Measurements from ENCODE around the gene CIAO2B.
A peak's percentile ranks its signal among the peaks of the same experiment; 100 is the strongest.
"Not testable (repeated sequence)": the region's sequence is repeated elsewhere in the genome, so short reads cannot be mapped to it uniquely, and the experiment has no call there.

Gene CIAO2B

DNA sequence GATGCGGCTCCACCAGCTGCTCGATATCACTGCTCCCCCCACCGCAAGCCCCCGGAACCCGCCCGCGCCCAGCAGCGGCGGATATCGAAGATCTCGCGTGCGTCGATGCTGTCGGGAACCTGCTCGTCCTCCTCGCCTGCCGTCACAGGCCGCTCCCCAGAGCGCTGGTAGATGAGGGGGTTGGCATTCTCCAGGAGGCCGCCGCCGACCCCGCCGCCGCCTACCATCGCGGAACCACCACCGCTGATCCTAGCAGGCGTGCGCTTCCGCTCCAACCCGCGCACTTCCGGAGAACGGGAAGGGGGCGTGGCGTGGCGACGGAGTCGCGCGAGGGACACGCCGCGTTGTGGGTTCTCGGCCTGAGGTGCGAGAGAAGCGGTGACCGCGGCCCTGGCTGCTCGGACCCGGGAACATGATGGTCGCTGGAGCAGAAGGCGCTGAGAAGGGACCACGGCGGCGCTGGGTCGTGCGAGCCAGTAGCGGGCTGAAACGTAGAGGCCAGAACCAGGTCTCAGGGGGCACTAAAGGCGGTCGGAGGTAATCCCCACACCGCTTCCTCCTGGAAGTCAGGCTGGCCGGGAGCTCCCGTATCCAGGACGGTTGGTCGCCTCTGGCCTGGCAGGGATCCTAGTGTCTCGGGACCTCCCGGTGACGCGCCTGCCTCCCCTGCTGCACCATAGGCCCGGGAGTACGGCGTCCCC, at the start of gene CIAO2B:
CIAO2B (minus strand) TSS at position 265 of the 701 bp plus-strand sequence; CDS start at position 227, 38 bp downstream.
- peak; percentile 89 for DNase-seq (ENCODE audit: low spot score)

DNA sequence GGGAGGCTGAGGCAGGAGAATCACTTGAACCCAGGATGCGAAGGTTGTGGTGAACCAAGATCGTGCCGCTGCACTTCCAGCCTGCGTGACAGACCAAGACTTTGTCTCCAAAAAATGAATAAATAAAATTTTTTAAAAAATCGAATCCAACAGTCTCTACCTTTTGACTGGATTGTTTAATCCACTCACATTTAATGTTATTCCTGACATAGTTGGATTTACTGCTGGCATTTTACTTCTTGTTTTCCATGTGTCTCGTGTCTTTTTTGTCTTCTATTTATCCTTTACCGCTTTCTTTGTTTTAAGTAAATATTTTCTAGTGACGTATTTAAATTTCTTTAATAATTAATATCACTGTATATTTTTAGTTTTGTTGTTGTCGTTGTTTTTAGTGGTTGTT, 48.8 kb upstream of the CIAO2B start:
- DNase-seq (ENCODE audit: low spot score), result no peak

DNA sequence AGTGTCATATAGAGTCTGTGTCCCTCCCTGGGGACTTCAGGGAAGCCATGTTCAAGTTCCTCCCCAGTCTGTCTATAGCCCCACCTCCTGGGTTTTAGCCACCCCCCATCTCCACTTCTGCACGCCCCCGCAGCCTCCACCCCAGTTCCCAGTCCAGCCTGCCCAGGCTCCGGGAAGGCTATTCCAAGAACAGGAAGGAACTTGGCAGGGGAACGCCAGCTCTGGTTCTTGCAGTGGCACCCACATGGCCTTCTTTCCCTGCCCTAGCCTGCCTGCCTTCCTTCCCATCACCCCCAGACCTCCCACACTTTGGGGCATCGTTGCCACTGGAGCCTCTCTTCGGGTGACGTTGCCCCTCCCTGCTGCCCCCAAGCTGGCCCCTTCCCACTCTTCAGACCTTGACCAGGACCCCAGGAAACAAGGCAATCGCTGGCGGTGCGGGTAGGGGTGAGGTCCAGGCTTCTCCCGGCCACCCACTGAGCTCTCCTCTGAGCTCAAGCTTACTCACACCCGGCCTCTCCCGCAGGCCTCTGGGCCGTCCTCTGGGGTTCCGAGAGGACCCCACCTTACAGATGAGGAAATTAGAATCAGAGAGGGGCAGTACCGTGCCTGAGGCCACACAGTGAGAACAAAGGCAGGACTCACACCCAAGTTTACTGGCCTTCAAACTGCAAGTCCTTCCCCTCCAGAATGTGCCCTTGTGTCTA, 45.0 kb upstream of the CIAO2B start:
- DNase-seq (ENCODE audit: low spot score), result no peak

DNA sequence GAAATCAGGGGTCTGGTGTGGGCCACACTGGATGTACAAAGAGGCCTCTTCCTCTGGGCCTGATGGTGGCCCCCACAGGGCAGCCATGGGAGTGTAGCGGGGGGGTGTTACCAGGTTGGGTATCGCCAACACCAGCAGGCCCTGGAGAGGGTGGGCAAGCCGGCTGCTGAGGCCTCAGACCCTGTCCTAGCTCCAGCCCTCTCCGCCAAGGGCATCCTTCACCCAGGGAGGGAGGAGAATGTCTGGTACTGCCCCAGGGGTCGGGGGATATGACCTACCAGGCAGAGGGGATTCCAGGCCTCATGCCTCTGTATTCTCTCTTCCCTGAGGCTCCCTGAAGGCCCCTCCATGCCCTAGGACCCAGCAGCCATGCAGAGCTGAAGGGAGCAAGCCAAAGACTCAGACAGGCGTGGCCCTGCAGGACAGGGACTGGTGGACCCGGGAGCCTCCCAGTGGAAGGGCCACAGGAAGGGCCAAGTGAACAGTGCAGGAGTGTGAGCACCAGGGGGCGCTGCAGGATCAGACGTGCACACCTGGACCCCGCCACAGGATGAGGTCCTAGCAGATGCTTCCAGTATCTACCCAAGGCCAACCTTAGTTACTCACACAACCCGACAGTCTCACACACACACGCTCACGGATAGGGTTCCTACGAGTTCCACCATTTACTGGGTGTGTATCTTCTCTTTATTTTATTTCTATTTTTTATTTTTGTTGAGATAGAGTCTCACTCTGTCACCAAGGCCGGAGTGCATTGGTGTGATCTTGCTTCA, 43.3 kb upstream of the CIAO2B start:
- DNase-seq (ENCODE audit: low spot score), result peak; percentile 86

DNA sequence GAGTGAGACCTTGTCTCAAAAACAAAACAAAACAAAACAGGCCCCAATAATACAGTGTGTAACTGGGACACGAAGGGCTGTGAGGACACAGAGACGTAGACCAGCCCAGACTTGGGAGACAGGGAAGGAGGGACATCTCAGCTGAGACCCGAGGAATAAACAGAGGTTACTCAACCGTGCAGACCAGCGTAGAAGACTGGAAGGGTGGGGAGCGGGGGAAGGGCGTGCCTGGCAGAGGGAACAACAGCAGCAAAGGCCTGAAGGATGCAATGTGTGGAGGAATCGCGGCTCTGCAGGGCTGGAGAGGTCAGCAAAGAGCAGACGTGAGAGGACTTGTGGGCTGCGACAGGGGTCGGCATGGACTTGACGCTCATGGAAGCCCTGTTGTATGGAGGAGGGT, 42.5 kb upstream of the CIAO2B start:
- no peak for DNase-seq (ENCODE audit: low spot score)

DNA sequence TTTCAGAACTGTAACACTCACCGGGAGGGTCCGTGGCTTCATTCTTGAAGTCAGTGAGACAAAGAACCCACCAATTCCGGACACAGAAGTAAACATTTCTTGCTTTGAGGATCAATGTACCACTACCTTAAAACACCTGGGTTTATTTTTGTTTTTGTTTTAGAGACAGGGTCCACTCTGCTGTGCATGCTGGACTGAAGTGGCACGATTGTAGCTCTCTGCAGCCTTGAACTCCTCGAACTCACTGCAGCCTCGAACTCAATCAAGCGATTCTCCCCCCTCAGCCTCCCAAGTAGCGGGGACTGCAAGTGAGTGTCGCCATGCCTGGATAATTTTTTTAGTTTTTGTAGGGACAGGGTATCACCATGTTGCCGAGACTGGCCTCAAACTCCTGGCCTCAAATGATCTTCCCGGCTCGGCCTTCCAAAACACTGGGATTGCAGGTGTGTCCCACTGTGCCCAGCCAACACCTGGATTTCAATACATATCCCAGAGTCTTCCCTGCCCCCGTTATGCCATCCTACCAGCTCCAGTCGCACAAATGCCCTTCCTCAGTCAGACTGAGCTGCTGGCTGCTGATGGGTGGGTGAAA, 41.2 kb upstream of the CIAO2B start:
- no peak for DNase-seq (ENCODE audit: low spot score)

DNA sequence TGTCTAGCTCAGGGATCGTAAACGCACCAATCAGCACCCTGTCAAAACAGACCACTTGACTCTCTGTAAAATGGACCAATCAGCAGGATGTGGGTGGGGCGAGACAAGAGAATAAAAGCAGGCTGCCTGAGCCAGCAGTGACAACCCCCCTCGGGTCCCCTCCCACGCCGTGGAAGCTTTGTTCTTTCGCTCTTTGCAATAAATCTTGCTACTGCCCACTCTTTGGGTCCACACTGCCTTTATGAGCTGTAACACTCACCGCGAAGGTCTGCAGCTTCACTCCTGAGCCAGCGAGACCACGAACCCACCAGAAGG, 40.7 kb upstream of the CIAO2B start:
- DNase-seq (ENCODE audit: low spot score), result not testable (repeated sequence)

DNA sequence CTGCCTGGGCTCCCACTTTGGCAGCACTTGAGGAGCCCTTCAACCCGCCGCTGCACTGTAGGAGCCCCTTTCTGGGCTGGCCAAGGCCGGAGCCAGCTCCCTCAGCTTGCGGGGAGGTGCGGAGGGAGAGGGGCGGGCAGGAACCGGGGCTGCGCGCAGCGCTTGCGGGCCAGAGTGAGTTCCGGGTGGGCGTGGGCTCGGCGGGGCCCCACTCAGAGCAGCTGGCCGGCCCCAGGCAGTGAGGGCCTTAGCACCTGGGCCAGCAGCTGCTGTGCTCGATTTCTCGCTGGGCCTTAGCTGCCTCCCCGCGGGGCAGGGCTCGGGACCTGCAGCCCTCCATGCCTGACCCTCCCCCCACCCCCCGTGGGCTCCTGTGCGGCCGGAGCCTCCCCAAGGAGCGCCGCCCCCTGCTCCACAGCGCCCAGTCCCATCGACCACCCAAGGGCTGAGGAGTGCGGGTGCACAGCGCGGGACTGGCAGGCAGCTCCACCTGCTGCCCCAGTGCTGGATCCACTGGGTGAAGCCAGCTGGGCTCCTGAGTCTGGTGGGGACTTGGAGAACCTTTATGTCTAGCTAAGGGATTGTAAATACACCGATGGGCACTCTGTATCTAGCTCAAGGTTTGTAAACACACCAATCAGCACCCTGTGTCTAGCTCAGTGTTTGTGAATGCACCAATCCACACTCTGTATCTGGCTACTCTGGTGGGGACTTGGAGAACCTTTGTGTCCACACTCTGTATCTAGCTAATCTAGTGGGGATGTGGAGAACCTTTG, 40.1 kb upstream of the CIAO2B start:
- not testable (repeated sequence) for DNase-seq (ENCODE audit: low spot score)

DNA sequence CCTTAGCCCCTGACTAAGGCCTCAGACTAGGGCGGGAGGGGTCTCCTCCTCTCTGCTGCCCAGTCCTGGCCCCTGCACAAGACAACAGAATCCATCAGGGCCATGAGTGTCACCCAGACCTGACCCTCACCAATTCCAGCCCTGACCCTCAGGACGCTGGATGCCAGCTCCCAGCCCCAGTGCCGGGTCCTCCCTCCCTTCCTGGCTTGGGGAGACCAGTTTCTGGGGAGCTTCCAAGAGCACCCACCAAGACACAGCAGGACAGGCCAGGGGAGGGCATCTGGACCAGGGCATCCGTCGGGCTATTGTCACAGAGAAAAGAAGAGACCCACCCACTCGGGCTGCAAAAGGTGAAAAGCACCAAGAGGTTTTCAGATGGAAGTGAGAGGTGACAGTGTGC, 39.5 kb upstream of the CIAO2B start:
- DNase-seq (ENCODE audit: low spot score), result no peak

DNA sequence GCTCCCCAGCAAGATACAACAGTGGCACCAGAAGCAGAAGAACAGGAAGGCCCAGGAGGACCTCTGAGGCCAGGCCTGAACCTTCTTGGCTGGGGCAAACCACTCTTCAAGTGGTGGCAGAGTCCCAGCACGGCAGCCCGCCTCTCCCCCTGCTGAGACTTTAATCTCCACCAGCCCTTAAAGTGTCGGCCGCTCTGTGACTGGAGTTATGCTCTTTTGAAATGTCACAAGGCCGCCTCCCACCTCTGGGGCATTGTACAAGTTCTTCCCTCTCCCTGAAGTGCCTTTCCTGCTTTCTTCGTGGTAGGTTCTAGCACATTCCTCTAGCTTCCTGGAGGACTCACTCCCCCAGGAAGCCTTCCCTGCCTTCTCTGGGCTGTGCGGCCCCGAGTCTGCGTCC, 38.8 kb upstream of the CIAO2B start:
- DNase-seq (ENCODE audit: low spot score), result no peak

DNA sequence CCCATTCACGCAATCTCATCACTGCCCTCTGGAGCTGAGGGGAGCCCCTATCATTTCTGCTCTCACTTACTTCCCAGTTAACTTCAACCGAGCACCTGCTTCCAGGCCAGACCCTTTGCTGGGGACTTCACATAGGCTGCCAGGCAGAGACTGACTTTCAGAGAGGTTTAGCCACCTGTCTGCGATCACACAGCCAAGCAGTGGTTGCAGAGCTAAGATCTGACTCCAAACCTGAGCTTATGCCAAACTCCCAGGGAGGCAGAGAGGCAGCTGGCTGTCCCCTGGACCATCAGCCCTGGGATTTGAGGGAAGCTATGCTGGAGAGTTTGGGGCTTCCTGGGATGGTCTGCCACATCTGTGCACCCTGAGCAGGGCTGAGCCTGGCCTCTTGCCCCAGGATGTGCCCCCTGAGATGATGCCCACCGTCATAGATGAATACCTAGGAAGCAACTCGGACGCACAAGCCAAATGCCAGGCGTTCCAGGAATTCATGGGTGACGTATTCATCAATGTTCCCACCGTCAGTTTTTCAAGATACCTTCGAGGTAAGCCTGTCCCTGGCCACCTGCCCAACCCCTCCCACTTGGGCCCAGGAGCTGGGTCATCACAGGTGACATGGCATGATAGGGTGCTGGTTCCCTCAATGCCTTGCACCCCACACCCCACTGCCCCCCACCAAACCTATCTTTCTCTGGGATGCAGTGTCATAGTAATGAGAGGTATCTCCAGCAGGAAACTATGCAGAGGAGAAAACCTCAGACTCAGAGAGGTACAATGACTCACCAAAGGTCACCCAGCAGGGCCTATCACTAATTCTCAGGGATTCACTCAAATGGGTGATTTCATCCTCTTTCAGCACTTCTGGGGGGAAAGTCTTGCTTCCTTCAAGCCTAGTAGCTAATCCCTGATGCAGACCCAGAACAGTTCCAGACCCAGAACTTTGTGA, 36.8 kb upstream of the CIAO2B start:
- no peak for DNase-seq (ENCODE audit: low spot score)

DNA sequence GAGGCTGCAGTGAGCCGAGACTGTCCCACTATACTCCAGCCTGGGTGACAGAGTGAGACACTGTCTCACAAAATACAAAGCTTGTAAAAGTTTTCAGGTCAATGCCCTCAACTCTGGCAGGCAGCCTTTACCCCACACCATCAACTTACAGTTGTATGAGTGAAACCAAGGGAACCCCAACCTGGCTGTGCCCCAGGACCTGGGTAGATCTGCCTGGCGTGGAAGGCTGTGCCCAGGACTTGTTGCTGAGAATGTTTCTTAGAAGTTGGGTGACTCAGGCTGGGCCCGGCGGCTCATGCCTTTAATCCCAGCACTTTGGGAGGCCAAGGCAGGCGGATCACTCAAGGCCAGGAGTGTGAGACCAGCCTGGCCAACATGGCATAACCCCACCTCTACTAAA, 34.6 kb upstream of the CIAO2B start:
- no peak for DNase-seq (ENCODE audit: low spot score)

DNA sequence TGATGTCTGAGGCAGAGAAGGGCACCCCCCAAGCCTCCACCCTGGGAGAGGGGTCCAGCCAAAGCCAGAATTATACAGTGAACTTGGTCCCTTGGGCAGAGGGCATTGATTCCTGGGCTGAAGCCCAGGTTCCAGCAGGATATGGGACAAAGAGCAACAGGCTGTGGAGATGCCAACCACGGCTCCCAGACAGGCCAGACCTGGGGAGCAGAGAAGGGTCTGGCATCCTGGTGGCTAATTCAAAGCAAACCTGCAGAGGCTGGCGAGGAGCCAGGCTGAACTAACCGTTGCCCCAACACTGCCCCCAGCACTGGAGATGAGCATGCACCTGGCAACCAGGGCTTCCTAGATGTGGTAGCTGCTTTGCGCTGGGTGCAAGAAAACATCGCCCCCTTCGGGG, 29.8 kb upstream of the CIAO2B start:
- no peak for DNase-seq (ENCODE audit: low spot score)

DNA sequence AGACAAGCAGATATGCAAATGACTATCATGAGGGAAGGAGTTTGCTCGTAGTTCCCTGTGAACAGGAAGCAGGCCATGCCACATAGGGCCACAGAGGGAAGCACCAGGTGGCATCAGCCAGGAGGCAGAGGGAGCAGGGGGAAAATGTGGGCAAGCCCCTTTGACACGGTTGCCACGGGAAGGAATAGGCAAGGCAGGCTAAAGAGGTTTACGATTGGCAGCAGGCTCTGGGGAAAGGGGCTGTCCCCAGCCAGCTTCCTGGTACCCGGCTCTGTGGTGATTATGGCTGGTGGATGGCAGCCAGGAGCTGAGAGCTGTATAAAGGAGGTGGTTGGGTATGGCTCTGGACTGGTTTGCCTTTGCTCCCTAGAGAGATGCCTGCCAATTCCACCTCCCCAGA, 27.7 kb upstream of the CIAO2B start:
- no peak for DNase-seq (ENCODE audit: low spot score)

DNA sequence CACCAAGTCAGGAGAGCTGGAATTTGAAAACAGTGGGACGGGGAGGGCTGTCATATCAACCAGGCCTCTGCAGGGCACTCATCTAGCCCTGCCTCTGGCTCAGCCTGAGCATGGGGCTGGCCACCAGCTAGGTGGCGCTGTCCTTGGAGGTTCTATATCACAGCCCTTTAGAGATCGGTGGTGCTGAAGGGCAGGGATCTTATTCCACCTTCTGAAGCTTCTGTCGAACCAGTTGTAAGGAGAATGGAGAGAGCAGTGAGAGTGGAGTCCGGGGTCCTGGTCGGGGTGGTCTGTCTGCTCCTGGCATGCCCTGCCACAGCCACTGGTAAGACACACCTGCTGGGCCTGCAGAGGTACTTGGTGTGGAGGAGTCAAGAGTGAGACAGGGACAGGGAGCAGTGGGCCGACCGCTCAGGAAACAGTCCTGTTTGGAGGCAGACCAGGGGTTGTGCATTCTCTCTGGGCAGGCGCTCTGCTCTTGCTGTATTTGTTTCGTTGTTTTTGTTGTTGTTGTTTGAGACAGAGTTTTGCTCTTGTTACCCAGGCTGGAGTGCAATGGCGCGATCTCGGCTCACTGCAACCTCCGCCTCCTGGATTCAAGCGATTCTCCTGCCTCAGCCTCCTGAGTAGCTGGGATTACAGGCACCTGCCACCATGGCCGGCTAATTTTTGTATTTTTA, 27.0 kb upstream of the CIAO2B start, which contains the start of gene CES3:
CES3 (plus strand) TSS at position 202 of the 680 bp plus-strand sequence; CDS start at position 244, 42 bp downstream.
- DNase-seq (ENCODE audit: low spot score), result peak; percentile 67

DNA sequence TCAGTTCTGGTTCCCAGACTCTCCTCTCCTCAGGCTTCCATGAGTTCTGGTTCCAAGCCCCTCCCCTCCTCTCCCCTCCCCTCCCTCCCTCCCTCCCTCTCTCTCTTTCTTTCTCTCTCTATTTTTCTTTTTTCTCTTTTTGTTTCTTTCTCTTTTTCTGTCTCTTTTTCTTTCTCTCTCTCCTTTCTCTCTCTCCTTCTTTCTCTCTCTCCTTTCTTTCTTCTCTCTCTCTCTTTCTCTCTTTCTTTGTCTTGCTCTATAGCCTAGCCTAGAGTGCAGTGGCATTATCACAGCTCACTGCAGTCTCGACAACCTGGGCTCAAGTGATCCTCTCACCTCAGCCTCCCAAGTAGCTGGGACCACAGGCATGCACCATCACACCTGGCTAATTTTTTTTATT, 26.1 kb upstream of the CIAO2B start:
- no peak for DNase-seq (ENCODE audit: low spot score)

DNA sequence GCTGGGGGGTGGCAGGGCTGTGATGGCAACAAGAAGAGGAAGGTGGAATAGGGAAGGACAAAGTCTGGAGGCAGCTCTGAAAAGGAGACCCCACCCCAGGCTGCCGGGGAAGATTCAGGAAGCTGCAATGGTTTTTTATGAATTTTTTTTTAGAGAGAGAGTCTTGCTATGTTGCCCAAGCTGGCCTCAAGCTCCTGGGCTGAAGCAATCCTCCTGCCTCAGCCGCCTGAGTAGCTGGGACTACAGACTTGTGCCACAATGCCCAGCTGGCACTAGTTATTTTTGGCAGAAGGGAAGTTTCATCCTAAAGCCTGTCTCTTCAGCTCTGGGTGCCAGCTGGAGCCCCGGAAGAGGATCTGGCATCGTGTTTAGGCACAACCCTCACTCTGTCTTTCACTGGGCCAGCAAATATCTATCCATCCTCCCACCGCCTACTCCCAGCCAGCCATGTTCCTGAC, 25.5 kb upstream of the CIAO2B start:
- DNase-seq (ENCODE audit: low spot score), result no peak

DNA sequence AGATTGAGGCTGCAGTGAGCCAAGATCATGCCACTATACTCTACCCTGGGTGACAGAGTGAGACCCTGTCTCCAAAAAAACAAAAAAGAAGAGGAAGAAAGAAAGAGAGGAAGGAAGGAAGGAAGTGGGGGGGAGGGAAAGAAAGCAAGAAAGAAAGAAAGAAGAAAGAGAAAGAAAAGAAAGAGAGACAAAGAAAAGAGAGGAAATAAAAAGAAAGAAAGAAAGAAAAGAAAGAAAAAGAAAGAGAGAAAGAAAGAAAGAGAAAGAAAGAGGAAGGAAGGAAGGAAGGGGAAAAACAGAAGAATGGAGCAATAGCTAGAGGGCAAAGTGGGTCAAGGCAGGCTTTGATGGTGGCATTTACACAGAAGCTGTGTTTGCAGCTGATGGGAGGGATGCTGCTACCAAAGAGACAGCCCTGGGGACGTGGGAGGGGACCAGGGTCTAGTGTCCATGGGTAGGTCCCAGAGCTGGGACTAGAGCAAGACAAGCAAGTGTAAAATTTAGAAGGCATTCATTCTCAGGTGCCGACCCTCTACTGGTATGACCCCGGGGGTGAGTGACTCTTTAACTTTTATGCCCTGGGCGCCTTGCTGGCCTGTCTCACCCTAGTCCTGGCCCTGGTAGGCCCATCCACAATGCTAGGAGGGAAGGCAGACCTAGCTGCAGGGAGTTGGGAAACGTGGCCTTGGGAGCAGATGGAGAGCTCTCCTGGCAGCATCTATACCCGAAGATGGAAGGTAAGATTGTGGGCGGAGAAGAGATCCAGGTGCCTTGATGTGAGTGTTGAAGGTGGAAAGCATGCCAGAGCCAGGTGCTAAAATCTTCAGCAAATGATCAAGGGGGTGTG, 24.9 kb upstream of the CIAO2B start:
- no peak for DNase-seq (ENCODE audit: low spot score)

DNA sequence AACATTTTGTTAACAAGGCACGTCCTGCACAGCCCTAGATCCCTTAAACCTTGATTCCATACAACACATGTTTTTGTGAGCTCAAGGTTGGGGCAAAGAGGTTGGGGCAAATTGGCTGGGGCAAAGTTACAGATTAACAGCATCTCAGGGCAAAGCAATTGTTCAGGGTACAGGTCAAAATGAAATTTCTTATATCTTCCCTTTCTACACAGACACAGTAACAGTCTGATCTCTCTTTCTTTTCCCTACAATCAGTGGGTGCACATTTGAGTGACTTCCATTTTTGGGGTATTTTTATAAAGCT, 21.9 kb upstream of the CIAO2B start:
- not testable (repeated sequence) for DNase-seq (ENCODE audit: low spot score)
